ENCODE results near the gene SH3PXD2A.
"Not testable (repeated sequence)": the region's sequence is repeated elsewhere in the genome, so short reads cannot be mapped to it uniquely, and the experiment has no call there.

The SH3PXD2A gene

GRCh38 chr10:103739039-103739764 lies 116.2 kb downstream of the SH3PXD2A start:
- no peak for DNase-seq

DNA sequence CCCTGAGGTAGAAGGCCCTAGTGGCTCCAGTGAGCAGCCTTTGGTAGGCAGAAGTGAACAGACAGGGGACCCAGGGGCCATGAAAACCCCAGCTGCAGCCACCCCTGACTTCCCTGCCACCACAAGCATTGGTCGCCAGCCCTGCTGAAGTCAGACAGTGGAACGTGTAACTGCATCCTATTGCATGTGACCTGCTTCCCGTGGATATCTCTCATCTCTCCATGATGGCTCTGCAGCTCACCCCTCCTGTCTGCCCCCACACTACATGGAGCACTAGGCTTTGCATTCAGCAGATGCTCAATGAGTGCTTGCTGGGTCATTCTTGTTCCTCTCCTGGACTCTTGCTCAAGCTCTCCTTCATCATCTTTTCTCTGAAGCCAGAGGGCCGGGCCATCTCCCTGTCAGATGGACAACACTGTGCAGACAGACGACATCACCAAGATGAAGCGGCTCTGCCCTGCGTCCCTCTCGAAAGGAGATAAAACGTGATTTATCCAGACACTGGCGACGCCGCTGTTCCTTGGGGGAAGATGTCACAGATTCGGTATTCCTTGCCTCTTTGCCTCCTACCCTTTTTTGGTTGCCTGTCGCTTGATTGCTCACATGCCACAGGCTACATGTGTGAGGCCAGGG lies 117.5 kb downstream of the SH3PXD2A start:
- no peak for DNase-seq

GRCh38 chr10:103736763-103737162 lies 118.6 kb downstream of the SH3PXD2A start:
- DNase-seq = no peak

GRCh38 chr10:103736044-103736443 lies 119.3 kb downstream of the SH3PXD2A start:
- no peak for DNase-seq

- no peak for DNase-seq
Observed at GRCh38 chr10:103734731-103735130, 120.6 kb downstream of the SH3PXD2A start.

- DNase-seq = no peak
Observed at GRCh38 chr10:103733045-103733419, 122.3 kb downstream of the SH3PXD2A start.

GRCh38 chr10:103732339-103733044 lies 122.9 kb downstream of the SH3PXD2A start:
- DNase-seq = no peak

DNA sequence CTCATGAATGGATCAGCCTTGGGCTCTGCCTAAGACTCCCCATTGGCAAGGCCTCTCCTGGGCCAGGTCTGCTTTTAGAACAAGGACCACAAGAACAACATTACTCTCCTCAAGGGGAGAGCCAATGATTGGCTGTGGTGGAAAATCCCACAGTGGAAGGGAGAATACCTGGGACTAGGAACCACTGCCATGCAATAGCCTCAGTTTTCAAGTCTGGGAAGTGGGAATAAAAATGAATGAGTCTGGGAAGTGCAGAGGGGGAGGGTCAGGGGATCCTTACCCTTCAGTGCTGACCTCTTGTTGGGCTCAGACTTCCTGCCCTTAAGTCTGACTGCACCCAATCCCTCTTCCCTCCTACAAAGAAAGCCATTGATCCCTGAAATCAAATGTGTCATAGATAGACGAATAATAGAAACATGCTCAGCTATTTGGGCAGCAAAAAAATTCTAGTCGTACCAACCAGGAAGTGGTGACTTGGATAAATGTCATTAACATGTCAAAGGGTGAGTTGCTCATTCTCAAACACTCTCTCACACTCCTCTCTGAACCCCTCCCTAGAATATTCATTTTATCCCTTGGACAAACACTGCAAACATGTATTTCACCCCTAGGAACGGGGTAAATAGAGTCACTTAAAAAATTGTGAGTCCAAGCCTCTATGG lies 123.6 kb downstream of the SH3PXD2A start:
- no peak for DNase-seq

GRCh38 chr10:103731026-103731425 lies 124.3 kb downstream of the SH3PXD2A start:
- not testable (repeated sequence) for DNase-seq

DNA sequence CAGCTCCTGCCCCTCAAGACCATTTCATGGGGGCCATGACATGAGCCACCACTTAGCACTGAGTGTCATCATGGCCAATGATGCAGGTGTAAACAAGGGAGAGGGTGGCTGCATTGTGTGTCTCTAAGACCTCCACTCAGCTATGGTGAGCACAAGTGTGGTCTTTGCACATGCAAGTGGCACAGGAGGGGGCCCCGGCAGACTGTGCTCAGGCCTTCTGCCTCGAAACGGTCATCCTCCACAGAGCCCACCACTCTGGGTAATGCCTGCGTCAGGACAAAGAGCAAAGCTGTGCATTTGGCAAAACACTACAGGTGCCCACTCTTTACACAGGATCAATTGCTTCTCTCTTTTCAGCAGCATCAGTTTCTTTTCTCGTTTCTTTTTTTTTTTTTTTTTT lies 125.5 kb downstream of the SH3PXD2A start:
- DNase-seq = no peak

- no peak for DNase-seq
Observed at GRCh38 chr10:103727991-103728689, 127.2 kb downstream of the SH3PXD2A start.

- DNase-seq = no peak
Observed at GRCh38 chr10:103727546-103727963, 127.8 kb downstream of the SH3PXD2A start.

DNA sequence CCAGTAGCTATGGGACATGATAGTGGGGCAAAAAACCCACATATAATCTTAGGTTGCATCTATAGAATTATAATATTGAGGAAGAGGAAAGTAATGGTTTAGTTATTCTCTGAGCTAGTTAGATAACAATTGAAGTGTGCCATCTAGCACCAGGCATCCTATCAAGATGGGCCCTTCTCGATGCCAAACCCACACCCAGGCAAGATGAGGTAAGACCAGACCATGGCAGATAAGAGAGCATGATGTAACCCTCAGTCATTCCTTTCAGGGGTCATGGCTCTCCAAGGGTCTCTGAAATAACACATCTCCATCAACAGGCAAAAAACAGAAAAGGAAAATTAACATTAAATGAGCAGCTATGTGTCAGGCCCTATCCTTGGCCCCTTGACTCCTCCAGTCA lies 128.7 kb downstream of the SH3PXD2A start:
- no peak for DNase-seq

GRCh38 chr10:103725242-103725641 lies 130.1 kb downstream of the SH3PXD2A start:
- no peak for DNase-seq

DNA sequence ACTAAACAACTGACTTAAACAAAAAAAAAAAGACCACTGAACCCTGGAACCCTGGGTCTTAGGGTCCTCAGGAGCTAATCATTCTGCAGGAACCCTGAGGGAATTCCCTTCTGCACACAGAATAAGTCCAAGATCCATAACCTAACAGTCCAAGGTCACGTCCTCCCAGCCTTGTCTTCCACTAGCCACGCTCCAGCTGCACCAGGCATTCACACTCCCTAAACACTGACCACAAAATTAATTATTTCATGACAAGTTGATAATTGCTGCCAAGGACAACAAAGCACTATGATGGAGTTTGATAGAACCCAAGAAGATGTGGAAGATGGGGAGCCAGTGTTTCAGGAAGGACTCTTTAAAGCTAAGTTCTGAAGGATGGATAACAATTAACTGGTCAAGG lies 130.6 kb downstream of the SH3PXD2A start:
- no peak for DNase-seq

GRCh38 chr10:103724074-103724473 lies 131.3 kb downstream of the SH3PXD2A start:
- no peak for DNase-seq

DNA sequence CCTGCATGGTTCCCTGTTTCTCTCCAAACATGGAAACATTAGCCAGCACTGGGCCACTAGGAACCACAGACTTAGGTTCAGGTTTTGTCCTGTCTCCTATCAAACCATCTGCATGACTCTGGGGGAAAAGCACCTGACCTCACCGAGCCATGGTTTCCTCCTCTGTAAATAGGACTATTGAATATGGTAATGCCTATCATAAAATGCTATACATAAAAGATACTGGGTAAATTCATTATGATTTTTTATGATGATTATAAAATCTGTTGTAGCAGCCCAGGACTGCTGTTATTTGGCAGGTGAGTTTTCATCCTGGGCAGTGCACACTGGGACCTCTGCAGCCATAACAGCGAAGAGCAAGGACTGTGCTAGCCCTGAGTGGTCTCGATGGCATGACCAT lies 131.8 kb downstream of the SH3PXD2A start:
- DNase-seq = no peak

- DNase-seq = no peak
Observed at GRCh38 chr10:103722632-103723031, 132.7 kb downstream of the SH3PXD2A start.

- DNase-seq = no peak
Observed at GRCh38 chr10:103720964-103721335, 134.4 kb downstream of the SH3PXD2A start.

GRCh38 chr10:103720328-103720963 lies 134.9 kb downstream of the SH3PXD2A start:
- no peak for DNase-seq

DNA sequence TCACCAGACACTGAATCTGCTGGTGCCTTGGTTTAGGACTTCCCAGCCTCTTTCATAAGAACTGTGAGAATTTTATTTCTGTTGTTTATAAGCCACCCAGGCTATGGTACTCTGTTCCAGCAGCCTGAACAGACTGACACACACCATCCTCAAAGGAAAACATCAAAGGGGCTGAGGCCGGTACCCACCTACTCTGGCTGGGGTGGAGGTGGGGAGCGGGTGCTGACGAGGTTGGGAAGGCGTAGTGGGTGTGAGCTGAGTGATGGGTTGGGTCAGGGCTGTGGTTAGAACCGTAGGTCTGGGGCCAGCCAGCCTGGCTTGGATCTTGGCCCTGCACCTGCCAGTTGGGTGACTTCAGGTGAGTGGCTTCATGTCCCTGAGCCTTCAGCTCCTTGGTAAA lies 136.3 kb downstream of the SH3PXD2A start:
- DNase-seq = no peak

DNA sequence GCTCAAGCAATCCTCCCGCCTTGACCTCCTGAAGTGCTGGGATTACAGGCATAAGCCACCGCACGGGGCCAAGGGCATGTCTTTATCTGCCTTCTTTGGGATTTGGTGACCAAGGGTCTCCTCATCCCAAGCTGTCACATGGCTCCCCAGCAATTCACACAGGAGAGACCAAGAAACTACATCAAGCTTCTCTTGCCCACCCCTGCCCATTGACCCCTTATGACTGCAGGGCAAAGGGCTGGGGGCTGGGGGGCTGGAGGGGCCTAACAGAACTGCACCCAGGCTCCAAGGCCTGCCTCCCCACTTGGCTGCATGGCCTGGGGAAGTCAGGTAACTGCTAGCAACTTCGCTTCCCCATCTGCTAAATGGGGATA lies 137.1 kb downstream of the SH3PXD2A start:
- DNase-seq = no peak
